GM08714 (cell line): ENCODE results near the gene SLAIN1.
A peak's percentile ranks its signal among the peaks of the same experiment; 100 is the strongest.

ENCODE experiments used
- H3K4me3 ChIP-seq: fragments of 200-500 bp; sonication (Bioruptor generic); 2 replicates; pipeline ENCODE4 v1.5.1; 2014; ENCODE audit warnings: mild to moderate bottlenecking, low read length, inconsistent platforms
- ZNF274 ChIP-seq: IDR thresholded peaks from 2 replicates; pipeline ENCODE4 v1.6.1; 2012; ENCODE audit warnings: mild to moderate bottlenecking, low read depth, low read length

SLAIN1 gene

DNA sequence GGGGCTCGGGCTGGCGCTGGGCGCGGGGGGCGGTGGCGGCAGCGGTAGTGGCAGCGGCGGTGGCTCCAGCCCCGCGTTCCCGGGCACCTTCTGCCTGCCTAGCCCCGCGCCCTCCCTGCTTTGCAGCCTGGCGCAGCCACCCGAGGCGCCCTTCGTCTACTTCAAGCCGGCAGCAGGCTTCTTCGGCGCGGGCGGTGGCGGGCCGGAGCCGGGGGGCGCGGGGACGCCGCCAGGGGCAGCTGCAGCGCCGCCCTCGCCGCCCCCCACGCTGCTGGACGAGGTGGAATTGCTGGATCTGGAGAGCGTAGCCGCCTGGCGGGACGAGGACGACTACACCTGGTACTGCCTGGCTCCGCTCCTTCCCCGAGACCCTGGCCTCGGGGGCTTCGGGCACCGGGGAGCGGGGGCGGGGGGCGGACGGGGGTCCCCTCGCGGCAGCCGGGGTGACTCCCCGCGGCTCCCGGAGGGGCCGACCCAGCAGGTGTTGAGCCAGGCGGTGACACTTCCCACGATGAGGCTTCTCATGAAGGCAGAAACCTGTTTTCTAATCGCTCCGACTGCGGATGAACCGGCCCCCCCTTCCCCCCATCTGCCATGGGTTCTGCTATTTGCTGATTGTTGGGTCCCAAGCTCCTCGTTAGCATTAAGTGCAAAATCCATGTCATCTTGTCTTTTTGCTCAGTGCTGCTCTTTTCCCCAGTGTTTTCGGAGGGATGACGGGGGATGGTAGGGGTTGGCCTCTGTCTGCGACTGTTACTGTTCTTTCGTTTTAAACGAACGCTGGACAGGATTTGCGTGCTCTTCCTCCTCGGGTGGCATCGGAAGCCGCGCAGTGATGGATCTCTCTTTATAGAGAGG is 943 bp downstream of the SLAIN1 start:
- peak overlapping the region; percentile 92 for H3K4me3 ChIP-seq

DNA sequence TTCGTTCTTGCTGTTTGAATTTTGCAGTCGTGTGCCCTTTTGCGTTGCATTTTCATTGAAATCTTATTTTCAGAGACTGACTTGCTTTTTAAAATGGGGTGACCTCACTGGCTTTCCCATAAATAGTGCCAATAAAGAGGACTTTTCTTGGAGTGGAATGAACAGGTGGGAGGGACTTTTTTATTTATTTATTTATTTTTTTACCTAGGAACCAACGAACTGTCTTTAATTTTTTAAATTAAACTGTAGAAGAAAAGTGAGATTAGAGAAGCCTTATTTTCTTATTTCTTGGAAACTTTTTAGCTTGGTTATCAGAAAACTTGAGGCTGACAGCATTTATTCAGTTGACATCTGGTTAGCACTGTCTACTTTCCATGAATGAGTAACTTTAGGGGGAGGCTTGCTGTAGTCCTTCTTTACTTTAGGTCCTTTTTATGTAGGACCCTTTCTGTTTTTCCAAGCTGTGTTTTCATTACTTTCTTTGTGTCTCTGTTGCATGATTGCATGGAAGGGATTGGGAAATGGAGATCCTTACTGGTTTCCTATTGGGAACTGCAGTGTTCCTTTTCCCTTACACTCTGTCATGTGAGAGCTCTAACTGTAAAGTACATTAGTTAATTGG is 1.7 kb downstream of the SLAIN1 start:
- peak overlapping the region; percentile 92 for H3K4me3 ChIP-seq
- no peak for TF ChIP-seq ZNF274

More for the DNA sequence above, 943 bp downstream of the SLAIN1 start:
- no peak for TF ChIP-seq ZNF274

DNA sequence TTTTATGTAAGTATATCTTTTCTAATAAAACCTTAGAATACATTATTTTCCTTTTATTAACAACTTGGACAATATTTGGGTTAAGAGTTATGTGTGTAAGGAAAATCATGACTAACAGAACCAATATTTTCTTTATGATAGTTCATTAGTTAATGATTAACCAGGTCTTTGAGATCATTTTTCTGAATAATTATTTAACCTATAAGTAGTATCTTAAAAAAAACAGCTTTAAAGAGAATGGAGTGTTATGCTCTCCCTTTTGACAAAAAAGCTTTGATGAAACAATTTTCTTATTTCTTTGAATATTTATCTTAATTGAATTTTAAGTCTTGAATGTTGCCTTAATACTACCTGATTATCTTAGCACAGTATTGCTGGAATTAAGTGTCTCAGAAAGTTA is 3.8 kb downstream of the SLAIN1 start:
- H3K4me3 ChIP-seq: no peak overlapping the region
- no peak for TF ChIP-seq ZNF274

DNA sequence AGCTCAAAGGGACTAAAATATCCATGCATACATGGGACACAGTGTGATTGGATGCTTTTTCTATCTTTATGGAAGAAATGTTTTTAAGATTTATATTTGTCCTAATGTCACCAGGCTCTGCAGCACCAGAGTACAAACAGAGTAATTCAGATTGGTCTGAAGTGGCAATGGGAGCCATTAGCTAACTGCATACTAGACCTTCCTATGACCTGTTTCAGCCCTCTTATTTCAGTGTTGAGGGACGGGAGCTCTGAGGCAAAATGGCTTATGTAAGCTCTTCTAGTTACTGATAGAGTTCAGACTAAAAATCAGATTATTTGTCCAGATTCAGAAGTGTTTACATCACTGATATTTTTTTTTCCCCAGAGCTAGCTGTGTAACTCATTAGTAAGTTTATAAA is 4.9 kb downstream of the SLAIN1 start:
- no peak for TF ChIP-seq ZNF274
- no peak overlapping the region for H3K4me3 ChIP-seq

DNA sequence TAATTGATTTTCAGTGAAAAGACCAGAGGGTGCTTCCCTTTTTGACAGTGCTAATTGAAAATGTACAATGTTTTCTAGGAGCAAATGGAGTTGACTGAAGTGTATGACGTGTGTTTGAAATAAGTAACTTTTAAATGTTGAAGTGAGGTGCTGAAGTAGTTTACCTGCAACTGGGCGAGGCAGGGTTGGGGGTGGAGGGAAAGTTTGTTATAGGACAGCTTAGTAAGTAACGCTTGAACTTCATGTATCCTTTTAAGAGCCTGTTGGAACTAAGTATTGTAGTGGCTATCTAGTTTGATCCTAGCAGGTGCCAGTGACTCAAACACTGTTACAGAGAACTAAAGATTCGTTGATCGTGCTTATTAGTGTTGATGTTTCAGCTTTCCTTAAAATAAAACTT is 5.9 kb downstream of the SLAIN1 start:
- TF ChIP-seq ZNF274: no peak
- H3K4me3 ChIP-seq: no peak overlapping the region

DNA sequence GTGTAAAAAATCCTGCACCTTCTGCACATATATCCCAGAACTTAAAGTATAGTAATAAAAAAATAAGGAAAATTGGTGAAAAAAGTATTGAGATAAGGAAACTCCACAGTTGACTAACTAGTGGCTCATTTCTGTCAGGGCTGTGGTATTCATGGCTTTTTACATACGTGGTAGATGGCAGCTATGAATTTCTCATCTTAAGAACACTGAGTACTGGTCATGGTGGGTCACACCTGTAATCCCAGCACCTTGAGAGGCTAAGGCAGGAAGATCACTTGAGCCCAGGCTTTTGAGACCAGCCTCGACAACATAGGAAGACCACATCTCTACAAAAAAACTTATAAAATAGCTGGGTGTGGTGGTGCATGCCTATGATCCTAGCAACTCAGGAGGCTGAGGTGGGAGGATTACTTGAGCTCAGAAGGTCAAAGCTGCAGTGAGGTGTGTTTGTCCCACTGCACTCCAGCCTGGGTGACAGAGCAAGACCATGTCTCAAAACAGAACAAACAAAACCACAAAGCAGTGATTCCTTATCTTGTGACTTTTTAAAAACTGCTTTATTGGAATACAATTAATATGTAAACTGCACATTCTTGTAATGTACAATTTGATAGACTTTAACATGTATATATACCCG is 16.8 kb downstream of the SLAIN1 start:
- no peak overlapping the region for H3K4me3 ChIP-seq
- no peak for TF ChIP-seq ZNF274

DNA sequence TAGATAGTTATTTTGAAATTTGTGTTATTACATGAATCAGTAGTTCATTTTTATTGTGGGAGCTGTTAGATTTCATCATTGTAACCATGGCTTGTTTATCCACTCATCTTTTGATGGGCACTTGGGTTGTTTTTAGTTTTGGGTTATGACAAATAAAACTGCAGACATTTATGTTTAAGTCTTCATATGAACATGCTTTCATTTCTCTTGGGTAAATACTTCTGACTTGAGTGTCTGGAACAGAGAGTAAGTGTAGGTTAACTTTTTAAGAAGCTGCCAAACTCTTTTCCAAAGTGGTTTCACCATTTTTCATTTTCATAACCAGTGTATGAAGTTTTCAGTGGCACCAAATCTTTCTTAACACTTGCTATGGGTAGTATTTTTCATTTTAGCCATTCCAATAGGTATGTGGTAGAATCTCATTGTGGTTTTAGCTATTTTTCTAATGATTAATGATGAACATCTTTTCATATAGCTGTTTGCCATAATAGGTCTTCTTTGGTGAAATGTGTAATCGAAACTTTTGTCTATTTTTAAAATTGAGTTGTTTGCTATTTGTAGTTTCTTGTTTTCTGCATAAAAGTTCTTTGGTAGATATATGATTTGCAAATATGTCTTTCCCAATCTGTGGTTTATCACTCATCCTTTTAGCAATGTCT is 17.9 kb downstream of the SLAIN1 start:
- TF ChIP-seq ZNF274: no peak
- peak overlapping the region; percentile 26; the same call in 1 of the 2 replicates for H3K4me3 ChIP-seq

DNA sequence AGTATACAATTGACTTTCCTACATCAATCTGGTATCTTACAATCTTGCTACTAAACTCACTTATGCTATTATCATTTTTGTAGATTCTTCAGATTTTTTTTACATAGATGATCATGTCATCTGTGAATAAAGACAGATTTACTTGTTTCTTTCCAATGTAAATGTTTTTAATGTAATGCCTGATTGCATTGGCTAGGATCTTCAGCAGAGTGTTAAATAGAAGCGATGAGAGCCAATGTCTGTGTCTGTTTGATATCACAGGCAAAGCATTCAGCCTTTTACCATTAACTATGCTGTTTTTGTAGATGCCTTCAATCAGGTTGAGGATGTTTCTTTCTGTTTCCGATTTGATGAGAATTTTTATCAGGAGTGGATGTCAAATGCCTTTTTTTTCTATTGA is 19.2 kb downstream of the SLAIN1 start:
- no peak for TF ChIP-seq ZNF274
- no peak overlapping the region for H3K4me3 ChIP-seq

DNA sequence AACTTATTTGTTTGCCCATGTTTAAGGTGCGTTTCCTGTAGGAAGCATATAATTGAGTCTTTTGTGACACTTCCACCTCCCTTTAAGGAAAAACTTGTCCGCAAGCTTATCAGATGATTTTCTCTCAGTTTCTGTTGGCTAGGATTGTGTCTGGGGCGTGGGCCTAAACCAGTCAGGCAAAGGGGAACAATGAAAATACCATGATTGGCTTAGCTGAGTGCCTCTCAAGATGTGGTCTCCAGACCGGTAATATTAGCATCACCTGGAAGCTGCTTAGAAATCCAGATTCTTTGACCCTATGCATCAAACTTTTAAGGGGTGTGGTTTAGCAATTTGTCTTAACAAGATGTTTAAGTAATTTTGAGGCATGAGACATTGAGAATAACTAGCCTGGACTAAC is 20.0 kb downstream of the SLAIN1 start:
- no peak overlapping the region for H3K4me3 ChIP-seq
- TF ChIP-seq ZNF274: no peak

DNA sequence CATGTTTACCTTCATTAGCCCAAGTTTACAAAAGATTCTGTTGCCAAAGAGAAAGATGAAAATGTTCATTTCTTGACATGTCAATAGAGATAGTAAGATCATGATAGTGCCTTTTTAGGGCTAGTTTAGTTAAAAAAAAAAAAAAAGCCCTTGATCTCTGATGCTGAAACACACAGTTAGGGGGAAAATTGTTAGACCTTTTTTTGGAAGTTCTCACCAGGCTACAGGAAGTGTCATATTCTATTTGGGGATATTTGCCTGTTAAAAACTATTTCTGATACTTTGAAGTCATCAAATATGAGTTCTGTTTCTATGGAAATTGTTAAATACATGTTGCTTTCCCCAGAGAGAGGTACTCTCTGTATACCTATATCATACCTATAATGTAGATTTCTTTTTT is 21.6 kb downstream of the SLAIN1 start:
- TF ChIP-seq ZNF274: no peak
- H3K4me3 ChIP-seq: peak overlapping the region; percentile 59; the same call in 1 of the 2 replicates

DNA sequence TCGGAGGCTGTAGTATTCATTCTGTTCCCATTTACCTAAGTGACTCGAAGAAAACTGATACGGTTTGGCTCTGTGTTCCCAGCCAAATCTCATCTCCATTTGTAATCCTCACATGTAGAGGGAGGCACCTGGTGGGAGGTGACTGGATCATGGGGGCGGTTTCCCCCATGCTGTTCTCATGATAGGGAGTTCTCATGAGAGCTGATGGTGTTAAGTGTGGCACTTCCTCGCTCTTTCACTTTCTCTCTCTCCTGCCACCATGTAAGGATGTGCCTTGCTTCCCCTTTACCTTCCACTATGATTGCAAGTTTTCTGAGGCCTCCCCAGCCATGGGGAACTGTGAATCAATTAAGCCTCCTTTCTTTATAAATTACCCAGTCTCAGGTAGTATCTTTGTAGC is 23.5 kb downstream of the SLAIN1 start:
- H3K4me3 ChIP-seq: no peak overlapping the region; the same call in 1 of the 2 replicates
- TF ChIP-seq ZNF274: no peak

DNA sequence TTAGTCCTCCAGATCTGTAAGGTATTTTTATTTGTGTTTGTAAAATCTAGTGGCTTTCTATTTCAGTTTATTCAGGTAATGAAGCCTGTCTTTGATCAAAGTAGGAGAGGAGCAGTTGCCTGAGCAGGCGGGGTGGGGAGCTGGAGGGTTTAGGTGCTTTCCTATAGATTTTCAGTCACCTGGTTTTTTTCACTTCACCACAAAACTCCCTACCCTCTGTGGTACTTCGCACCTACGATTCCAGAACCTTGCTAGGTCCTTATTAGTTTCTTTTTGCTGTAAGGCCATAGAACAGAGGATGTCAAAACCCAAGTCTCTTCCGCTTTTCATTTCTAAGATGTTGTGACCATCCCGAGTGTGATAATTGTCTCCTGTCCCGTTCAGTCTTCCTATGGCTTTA is 26.6 kb downstream of the SLAIN1 start:
- no peak for TF ChIP-seq ZNF274
- peak overlapping the region; percentile 33; the same call in 1 of the 2 replicates for H3K4me3 ChIP-seq

DNA sequence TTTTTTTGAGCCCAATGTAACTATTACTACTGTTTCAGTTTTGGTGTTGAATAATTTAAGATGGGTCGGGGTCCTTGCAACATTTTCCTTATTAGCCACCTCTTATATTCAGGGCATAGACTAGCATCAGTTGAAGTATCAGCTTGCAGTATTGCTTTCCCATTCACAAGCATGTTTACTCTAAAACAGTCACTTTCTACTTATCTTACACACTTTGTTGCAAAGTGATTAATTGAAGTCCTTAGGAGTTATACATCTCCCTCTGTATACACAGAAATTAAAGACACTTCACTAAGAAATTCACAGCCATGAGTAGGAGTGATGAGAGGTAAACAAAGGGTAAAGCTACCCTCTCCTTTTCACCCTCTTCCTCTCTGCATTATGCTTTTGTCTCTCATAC is 27.6 kb downstream of the SLAIN1 start:
- no peak for TF ChIP-seq ZNF274
- no peak overlapping the region for H3K4me3 ChIP-seq
